Ascending aorta (tissue), 2 donors: Measurements from ENCODE around the gene NKX6-1. TPM values are rescaled to one million over a fixed set of nuclear protein-coding genes. Genes with fewer than 3 reads are reported as not detected.

Experiments
- DNase-seq, 2 donors: peaks; one replicate each; pipeline ENCODE4 v3.0.0-alpha.2; 2019; ENCODE audit warnings: low spot score in 2 of 2
- H3K27ac ChIP-seq, 2 donors: fragments of 200-600 bp; sonication (generic); one replicate each; pipeline ENCODE4 v1.5.1; 2016 to 2017; ENCODE audit warnings: mild to moderate bottlenecking in 1 of 2
- H3K27me3 ChIP-seq: fragments of 200-600 bp; sonication (generic); one replicate; pipeline ENCODE4 v1.5.1; 2017
- H3K36me3 ChIP-seq, 2 donors: fragments of 200-600 bp; sonication (generic); one replicate each; pipeline ENCODE4 v1.5.1; 2016
- H3K4me1 ChIP-seq, 2 donors: fragments of 200-600 bp; sonication (generic); one replicate each; pipeline ENCODE4 v1.5.1; 2016 to 2017; ENCODE audit warnings: mild to moderate bottlenecking in 1 of 2
- H3K4me3 ChIP-seq, 2 donors: fragments of 200-600 bp; sonication (generic); one replicate each; pipeline ENCODE4 v1.5.1; 2016 to 2017; ENCODE audit warnings: mild to moderate bottlenecking in 1 of 2
- H3K9me3 ChIP-seq, 2 donors: fragments of 200-600 bp; sonication (generic); one replicate each; pipeline ENCODE4 v1.5.1; 2016
- intact Hi-C: fragments of 100-400 bp; cut with DNase I; formaldehyde crosslinking; loops from one replicate; pipeline ENCODE4 v1.15.1; 2023
- total RNA-seq: library from RNA; depleted of rRNA; stranded (reverse); fragments of >200 nt; gene quantifications from one replicate; pipeline ENCODE4 v1.1.0, GENCODE V29; 2016
- TF ChIP-seq, protein P1 (sequence below), 3 experiments: fragments of 200-600 bp in 2 of 3; fragments of 450-650 bp in 1 of 3; sonication (generic) in 2 of 3; IDR thresholded peaks; one replicate each; pipeline ENCODE4 v1.5.1; 2016 to 2019; ENCODE audit warnings: antibody characterized with exemption in 3 of 3, mild to moderate bottlenecking in 1 of 3, moderate library complexity in 1 of 3

Gene NKX6-1
- total RNA-seq, 1 donor from 2014 or later, result not detected

DNA sequence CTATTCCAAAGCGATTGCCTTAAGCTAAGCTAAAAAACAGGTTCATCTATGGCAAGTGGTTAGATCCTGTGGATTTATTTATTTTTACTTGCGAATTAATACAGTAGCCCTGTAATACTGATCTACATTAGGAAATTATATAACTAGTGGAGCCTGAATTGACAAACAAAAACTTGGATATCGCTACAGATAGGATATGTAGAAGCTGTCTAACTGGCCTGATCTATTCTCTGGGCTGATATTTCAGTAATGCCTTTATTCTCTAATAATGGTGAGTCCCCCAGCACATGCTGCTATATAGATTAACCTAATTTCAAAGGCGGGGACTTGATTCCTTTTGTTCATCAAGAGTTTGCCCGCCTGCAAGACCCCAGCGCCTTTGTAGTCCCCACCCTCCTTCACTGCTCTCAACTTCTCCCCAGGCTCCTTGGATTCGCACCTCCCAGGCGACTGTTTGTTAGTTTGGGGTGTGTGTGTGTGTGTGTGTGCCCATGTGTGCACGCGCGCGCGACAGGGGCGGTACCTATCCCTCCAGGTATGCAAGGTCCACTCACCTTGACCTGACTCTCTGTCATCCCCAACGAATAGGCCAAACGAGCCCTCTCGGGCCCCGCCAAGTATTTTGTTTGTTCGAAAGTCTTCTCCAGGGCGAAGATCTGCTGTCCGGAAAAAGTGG lies 3.8 kb downstream of the NKX6-1 start:
- Histone ChIP-seq H3K4me3 (no peak overlapping the region), H3K36me3 (no peaks in the 10 kb centered on the region), H3K9me3 (no peaks in the 10 kb centered on the region), H3K27me3 (peaks cover 12% of the 10 kb centered on the region), H3K27ac (no peak overlapping the region), H3K4me1 (peaks cover 8 to 25% of the 10 kb centered on the region in 2 donors)
- no peak for DNase-seq
- intact Hi-C loops, result no loop called here
- TF ChIP-seq, protein P1, sequence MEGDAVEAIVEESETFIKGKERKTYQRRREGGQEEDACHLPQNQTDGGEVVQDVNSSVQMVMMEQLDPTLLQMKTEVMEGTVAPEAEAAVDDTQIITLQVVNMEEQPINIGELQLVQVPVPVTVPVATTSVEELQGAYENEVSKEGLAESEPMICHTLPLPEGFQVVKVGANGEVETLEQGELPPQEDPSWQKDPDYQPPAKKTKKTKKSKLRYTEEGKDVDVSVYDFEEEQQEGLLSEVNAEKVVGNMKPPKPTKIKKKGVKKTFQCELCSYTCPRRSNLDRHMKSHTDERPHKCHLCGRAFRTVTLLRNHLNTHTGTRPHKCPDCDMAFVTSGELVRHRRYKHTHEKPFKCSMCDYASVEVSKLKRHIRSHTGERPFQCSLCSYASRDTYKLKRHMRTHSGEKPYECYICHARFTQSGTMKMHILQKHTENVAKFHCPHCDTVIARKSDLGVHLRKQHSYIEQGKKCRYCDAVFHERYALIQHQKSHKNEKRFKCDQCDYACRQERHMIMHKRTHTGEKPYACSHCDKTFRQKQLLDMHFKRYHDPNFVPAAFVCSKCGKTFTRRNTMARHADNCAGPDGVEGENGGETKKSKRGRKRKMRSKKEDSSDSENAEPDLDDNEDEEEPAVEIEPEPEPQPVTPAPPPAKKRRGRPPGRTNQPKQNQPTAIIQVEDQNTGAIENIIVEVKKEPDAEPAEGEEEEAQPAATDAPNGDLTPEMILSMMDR (IDR thresholded peaks at IDR 0.05), result no peak

DNA sequence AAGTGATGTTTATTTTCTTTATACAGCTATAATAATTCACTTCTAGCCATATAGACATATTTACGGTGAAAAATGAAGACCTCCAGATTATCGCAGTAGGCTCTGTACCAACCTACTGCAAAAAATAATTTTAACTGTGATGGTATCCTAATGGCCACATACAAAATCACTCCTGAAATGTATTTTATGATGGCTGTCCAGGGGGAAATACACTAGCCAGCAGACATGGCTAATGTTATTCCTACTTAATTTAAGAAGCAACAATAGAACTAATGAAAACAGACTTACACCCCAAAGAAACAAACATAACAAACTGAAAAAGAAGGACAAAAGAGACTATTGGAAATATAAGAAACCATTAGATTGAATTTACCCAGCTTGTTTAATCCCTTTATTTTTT lies 4.6 kb downstream of the NKX6-1 start:
- Histone ChIP-seq H3K4me1 (peaks cover 8 to 20% of the 10 kb centered on the region in 2 donors), H3K27me3 (peaks cover 12% of the 10 kb centered on the region), H3K27ac (no peak overlapping the region), H3K4me3 (no peak overlapping the region), H3K36me3 (no peaks in the 10 kb centered on the region), H3K9me3 (no peaks in the 10 kb centered on the region)
- DNase-seq, result no peak
- intact Hi-C loops, result no loop called here
- TF ChIP-seq, protein P1 (IDR thresholded peaks at IDR 0.05), result no peak

DNA sequence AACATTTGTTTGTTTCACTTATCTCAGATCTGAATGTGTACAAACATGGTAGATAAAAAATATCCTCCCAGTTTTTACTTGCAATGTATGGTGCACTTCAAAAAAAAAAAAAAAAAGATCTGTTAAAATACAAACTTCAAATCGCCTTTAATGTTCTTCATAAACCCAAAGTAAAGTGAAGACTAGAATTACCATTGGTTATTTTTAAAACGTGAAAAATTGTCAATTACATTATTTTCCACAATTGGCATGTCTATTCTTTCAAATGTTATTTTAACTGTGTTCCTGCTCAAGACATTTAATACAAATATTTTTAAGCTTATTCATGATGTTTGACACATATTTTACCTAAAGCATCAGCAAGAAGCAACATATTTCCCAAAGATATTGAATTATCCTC lies 5.0 kb downstream of the NKX6-1 start:
- Histone ChIP-seq H3K36me3 (no peaks in the 10 kb centered on the region), H3K4me3 (no peak overlapping the region), H3K27me3 (peaks cover 12% of the 10 kb centered on the region), H3K9me3 (no peaks in the 10 kb centered on the region), H3K4me1 (peaks cover 6 to 16% of the 10 kb centered on the region in 2 donors), H3K27ac (no peak overlapping the region)
- DNase-seq, result no peak
- intact Hi-C loops, result no loop called here
- TF ChIP-seq, protein P1 (IDR thresholded peaks at IDR 0.05), result no peak

DNA sequence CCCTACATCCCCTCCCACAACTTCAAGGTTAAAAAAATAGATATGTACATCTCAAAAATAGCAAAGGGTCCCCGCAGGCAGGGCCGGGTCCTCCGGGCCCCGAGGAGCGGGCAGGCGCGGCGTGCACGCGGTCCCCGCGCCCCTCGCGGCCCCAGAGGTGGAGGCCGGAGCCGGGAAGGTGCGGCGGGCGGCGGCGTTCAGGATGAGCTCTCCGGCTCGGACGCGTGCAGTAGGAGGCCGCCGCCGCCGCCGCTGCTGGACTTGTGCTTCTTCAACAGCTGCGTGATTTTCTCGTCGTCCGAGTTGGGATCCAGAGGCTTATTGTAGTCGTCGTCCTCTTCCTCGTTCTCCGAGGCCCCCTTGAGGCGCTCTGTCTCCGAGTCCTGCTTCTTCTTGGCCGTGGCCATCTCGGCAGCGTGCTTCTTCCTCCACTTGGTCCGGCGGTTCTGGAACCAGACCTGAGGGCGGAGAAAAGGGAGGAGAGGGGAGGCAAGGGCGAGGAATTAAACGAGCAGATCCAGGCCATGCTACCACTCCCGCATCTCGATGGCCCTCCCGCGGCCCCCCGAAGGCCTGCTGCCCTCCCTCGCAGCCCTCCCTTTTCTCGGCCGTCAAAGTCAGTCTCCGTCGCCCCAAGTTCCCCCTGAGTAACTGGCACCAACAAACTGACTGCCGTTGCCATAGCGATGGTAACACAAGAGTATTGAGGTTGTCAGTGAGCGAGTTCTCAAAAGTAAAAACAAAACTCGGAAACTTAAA lies 5.8 kb downstream of the NKX6-1 start:
- peaks cover 0 to 10% of the 10 kb centered on the region in 2 donors for H3K4me1 ChIP-seq
- H3K36me3 ChIP-seq, result no peaks in the 10 kb centered on the region
- H3K27ac ChIP-seq, result no peak overlapping the region
- no peak for DNase-seq
- TF ChIP-seq, protein P1 (IDR thresholded peaks at IDR 0.05), result no peak
- intact Hi-C loops, result no loop called here
- no peaks in the 10 kb centered on the region for H3K9me3 ChIP-seq
- peaks cover 12% of the 10 kb centered on the region for H3K27me3 ChIP-seq
- H3K4me3 ChIP-seq, result peak overlapping the region in 1 of 2 donors; percentile 19

DNA sequence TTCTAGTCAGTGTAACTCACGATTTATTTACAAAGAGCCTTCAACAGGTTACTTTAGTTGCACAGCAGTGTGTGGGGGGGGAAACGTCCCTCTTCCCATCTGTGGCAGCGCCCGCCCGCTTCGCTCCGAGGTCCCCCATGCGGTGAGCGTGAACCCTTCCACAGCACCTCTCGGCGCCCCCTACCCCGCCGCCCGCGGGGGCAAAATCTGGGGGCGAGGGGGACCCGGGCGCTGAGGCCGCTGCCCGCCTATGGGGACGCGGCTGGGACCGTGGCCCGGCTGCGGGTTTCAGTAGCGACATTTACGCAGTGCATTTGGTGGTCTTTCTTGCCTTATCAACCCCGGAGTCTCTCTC lies 6.4 kb downstream of the NKX6-1 start:
- TF ChIP-seq, protein P1 (IDR thresholded peaks at IDR 0.05), result no peak
- peak overlapping the region in 1 of 2 donors; percentile 19 for H3K4me3 ChIP-seq
- no peaks in the 10 kb centered on the region for H3K36me3 ChIP-seq
- H3K27me3 ChIP-seq, result peaks cover 9% of the 10 kb centered on the region
- H3K9me3 ChIP-seq, result no peaks in the 10 kb centered on the region
- intact Hi-C loops, result no loop called here
- H3K27ac ChIP-seq, result no peak overlapping the region
- peaks cover 0 to 6% of the 10 kb centered on the region in 2 donors for H3K4me1 ChIP-seq
- DNase-seq, result no peak
